NCI-H146 treated with DMSO at 0.1 percent for 48 hours (cell line): ENCODE results near the gene ATCAY.
"Not testable (repeated sequence)": the region's sequence is repeated elsewhere in the genome, so short reads cannot be mapped to it uniquely, and the experiment has no call there.

Experiments used
- DNase-seq: peaks from one replicate; lab custom pipeline; 2025; ENCODE audit not compliant: unreplicated experiment; lab: John Stamatoyannopoulos, UW

ATCAY gene

DNA sequence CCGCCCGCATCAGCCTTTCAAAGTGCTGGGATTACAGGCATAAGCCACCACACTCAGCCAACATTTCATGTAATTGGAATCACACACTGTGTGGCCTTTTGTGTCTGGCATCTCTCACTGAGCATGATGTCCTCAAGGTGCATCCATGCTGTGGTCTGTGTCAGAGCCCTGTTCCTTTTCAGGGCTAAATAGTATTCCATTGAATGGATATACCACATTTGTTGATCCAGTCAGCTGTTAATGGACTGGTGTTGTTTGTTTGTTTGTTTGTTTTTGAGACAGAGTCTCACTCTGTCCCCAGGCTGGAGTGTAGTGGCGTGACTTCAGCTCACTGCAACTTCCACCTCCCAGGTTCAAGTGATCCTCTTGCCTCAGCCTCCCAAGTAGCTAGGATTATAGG is 17.9 kb downstream of the ATCAY start:
- no peak for DNase-seq

DNA sequence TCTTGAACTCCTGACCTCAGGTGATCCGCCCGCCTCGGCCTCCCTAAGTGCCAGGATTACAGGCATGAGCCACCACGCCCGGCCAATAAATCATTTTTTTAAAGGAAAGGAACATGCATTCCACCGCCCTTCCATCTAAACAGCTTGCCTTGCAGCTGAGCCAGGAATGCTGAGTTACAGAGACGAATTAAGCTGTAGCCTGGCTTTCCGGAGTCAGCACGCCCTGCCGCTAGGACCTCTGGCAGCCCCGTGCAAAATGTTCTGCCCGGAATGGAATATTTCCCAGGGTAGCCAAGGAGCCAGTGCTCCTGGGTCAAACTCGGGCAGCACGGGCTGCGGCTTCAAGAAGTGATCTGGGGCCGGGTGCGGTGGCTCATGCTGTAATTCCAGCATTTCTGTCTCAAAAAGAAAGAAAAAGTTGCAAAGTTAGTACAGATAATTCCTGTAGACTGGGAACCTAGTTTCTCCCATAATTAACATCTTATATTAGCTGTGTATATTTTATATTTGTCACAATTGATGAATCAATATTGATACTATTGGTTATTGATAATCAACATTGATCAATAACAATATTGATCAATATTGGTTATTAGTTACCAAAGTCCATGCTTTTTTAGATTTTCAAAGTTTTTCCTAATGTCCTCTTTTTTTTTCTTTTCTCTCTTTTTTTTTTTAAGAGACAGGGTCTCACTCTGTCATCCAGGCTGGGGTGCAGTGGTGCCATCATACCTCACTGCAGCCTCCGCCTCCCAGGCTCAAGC is 19.2 kb downstream of the ATCAY start:
- no peak for DNase-seq

DNA sequence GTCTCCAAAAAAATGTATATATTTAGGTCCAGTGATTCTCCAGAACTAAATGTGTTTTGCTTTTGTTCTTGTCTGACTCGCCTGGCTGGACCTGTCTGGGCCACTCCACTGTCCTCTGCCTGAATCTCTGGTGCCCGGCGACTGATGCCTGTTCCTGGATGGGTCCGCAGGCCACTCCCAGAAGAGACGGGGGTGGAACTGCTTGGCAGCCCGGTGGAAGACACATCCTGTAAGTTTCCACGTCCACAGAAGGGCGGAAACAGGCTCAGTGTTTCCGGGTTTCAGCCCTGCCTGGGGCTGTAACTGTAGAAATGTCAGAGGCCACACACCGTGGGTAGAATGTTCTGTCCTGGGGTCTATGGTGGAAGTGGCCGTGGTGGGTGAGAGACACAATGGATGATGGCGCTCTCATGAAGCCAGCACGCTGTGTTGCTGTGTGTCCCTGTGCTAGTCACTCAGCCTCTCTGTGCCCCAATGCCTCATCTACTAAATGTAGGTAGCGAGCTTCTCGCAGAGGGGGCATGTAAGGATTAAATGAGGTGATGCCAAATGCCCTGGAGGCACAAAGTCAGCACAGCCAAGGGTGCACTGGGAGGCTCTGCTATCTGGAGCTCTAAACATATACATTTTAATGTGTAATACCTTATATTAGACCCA is 22.0 kb downstream of the ATCAY start:
- no peak for DNase-seq

DNA sequence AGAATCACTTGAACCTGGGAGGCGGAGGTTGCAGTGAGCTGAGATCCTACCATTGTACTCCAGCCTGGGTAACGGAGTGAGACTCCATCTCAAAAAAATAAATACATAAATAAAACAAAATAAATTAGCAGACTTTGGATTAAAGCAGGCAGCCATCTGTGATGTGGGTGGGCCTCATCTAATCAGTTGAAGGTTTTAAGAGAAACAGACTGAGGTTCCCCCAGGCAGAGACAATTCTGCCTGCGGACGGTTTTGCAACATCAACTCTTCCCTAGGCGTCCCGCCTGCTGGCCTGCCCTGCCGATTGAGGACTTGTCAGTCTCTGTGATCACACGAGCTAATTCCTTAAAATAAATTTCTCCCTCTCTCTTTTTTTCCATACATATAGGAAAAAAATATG is 23.7 kb downstream of the ATCAY start:
- no peak for DNase-seq

- no peak for DNase-seq
Measured at GRCh38 chr19:3907626-3908265, 27.3 kb downstream of the ATCAY start.

- no peak for DNase-seq
Measured at GRCh38 chr19:3908266-3909054, 28.0 kb downstream of the ATCAY start.

DNA sequence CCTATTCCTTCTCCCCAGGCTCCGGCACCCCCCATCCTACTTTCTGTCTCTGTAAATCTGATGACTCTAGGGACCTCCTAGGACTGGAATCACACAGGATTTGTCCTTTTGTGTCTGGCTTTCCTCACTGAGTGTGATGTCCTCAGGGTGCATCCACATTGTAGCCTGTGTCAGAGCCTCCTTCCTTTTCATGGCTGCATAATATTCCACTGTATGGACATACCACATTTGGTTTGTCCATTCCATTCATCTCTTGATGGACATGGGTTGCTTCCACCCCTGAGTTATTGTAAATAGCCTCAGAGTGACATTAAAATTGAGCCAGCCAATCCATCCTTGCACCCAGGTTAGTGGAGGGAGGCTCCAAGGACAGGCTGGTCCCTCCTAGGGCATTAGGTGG is 29.6 kb downstream of the ATCAY start:
- no peak for DNase-seq

GRCh38 chr19:3914199-3914598 is 33.7 kb downstream of the ATCAY start:
- no peak for DNase-seq

- DNase-seq = no peak
Measured at GRCh38 chr19:3916033-3916432, 35.5 kb downstream of the ATCAY start.

DNA sequence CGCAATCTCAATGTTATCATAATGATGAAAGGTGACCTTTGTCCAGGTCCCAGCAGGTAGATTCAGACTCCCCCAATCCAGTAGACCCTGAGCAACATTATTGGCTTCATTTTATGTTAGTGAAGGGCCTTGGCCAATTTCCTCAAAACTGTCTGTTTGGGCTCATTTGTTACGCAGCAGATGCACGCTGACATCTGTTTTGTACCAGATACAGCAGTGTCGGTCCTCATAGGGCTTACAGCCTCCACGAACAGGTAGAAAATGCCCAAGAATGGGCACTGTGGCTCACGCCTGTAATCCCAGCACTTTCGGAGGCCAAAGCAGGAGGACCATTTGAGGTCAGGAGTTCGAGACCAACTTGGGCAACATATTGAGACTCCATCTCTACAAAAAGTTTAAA is 39.3 kb downstream of the ATCAY start:
- DNase-seq = no peak

- DNase-seq = no peak
Measured at GRCh38 chr19:3923096-3923758, 42.7 kb downstream of the ATCAY start.

DNA sequence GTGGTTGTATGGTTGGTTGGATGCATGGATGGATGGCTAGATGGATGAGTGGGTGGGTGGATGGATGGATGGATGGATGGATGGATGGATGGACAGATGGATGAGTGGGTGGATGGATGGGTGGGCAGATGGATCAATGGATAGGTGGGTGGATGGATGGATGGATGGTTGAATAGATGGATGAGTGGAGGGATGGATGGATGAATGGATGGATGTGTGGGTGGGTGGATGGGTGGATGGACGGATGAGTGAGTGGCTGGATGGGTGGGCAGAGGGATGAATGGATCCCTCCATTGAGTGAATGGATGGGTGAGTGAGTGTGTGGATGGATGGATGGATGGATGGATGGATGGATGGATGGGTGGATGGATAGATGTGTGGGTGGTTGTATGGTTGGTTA is 43.4 kb downstream of the ATCAY start:
- no peak for DNase-seq

DNA sequence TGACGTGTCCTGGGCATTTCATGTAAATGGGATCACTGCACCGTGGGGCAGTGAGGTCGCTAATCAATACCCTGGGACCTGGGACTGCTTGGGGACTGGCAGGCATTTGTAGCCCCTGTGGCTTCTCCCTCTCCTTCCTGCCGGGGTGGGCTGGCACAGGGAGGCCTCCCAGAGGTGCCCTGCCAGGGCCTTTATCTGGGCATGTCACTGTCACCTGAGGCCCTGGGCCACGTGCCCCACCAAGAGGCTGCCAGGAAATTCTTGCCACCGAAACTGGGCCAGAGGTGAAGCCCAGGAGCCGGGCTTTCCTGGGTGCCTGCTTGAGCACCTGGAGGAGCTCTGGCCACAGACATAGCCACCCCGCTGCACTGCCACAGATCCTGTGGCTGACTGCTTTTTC is 50.6 kb downstream of the ATCAY start:
- no peak for DNase-seq

DNA sequence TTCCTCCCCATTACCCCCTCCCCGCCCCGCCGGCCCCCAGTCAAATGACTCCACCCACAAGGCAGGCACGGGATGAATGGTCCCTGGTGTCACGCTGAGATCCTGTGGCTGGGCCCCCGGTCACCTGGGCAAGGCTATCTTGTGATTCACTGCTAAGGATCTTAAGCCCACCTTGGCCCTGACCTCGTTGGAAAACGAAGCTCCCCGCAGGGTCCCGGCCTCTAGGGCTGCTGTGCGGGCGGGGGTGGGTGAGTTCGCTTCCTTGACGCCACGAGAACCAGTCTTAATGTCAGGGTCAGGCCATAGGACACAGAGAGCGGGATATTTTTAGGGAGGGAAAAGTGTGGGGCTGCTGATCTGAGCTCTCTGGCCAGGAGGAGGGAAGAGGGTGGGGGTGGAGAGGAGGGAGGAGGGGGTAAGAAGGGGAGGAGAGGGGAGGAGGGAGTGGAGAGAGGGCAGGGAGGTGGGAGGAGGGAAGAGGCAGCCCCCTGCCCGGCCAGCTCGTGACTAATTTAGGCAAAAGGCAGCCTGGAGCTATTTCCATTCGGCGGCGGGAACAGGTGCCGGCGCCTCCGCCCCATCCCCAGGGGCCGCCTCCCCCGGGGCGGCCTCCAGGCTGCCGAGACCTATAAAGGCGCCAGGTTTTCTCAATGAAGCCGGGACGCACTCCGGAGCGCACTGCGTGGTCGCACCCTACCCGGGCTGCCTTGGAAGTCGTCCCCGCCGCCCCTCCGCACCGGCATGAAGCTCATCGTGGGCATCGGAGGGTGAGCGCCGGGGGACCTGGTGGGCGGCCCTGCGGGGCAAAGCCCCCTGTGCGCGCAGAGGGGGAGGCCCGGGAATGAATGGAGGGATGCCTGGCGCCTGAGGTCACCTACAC is 52.7 kb downstream of the ATCAY start, which contains the start of gene NMRK2:
TSS of gene NMRK2 (plus strand) at position 139 of the 880 bp plus-strand sequence. CDS start at position 742, 603 bp downstream.
- peak; percentile 1 for DNase-seq

DNA sequence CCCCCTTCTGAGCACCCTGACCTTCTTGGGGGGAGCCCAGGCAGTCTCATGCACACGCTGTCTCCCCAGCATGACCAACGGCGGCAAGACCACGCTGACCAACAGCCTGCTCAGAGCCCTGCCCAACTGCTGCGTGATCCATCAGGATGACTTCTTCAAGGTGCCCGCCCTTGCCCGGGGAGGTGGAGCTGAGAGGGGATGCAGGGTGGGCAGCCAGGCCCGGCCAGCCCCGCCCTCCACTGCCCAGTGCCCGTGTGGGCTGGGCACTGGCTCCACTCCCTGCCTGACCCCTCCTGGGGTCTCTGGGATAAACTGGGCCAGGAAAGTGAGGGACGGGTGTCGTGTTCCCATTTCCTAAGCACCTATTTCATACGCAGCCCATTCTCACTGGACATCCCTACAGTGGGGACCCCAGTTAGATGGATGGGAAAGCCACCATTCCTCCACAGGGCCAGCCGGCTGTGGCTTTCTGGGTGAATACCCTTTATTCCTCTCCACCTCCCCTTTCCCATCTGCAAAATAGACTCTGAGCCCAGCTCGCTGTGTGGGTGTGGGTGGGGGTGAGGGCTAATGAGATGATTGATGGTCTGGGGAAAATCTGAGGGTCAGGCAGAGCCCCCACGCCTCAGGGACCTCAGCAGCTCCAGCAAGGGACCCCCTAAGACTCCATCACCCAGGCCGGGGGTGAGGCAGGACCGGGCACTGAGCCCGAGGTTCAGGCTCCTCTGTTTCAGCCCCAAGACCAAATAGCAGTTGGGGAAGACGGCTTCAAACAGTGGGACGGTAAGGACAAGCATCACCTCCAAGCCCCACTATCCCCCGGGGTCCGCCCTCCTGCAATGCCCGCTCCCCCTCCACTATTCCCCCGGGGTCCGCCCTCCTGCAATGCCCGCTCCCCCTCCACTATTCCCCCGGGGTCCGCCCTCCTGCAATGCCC is 56.3 kb downstream of the ATCAY start:
- no peak for DNase-seq

GRCh38 chr19:3938300-3938950 is 57.9 kb downstream of the ATCAY start:
- DNase-seq = not testable (repeated sequence)

DNA sequence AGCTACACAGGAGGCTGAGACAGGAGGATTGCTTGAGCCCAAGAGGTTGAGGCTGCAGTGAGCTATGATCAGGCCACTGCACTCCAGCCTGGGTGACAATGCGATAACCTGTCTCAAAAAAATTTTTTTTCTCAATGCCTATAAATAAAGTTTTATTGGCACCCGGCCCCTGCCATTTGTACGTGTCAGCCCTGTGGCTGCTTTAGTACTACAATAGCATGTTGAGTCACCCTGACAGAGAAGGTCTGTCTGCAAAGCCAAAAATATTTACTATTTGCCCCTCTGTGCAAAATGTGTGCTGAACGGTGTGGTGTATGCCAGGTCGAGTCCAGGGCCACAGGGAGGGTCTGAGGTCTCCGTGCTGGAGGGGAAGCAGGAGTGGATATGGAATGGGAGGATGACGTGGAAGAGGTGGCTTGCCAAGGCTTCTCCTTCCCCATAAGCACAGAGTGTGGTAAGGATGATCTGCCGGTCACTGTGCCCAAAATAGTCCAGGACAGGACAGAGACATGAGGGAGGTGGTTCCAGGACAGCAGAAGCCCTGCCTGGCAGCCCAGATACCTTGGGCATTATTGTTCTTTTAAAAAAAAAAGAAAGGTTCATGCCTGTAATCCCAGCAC is 62.4 kb downstream of the ATCAY start:
- DNase-seq = no peak
